Right hindlimb (tissue), 1 donor: ENCODE measurements around the gene MTHFD1L.
A peak's percentile ranks its signal among the peaks of the same experiment; 100 is the strongest.
"Not testable (repeated sequence)": the region's sequence is repeated elsewhere in the genome, so short reads cannot be mapped to it uniquely, and the experiment has no call there.

Experiments used
- DNase-seq: peaks from one replicate; pipeline ENCODE4 v3.0.0-alpha.2; 2018

Gene MTHFD1L

DNA sequence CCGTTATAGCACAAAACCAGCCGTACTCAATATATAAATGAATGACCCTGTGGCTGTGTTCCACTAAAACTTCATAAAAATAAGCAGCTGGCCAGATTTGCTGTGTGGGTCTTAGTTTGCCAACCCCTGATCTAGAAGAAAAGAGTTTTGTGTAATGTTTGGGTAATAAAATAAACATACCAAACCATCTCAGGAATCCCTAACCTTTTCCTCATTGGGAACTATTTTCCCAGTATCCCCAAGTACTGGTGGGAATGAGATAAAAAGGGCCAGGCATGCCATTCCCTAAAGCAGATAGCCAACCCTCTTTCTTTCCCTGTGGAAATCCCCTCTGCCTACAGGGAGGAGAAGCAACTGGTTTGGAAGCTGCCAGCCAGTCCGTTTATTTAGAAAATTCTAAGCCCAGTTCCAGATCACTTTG lies 205.1 kb downstream of the MTHFD1L start:
- DNase-seq, result no peak

- DNase-seq, result peak; percentile 67
Observed at GRCh38 chr6:151071295-151071694, 205.8 kb downstream of the MTHFD1L start.

GRCh38 chr6:151073146-151073545 lies 207.6 kb downstream of the MTHFD1L start:
- no peak for DNase-seq

DNA sequence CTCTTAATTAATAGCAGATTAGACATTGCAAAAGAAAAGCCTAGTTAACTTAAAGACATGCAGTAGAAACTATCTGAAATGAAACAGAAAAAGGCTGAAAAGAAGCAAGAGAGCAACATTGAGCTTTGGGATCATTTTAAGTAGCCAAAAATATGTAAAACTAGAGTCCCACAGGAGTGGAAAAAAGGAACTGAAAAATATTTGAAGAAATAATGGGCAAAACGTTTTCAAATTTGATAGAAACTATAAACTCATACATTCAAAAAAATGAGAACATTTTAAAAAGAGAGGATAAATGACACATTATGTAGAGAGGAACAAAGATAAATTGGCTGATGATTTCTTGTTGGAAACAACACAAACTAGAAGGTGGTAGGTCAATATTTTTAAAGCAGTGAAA lies 208.2 kb downstream of the MTHFD1L start:
- no peak for DNase-seq

DNA sequence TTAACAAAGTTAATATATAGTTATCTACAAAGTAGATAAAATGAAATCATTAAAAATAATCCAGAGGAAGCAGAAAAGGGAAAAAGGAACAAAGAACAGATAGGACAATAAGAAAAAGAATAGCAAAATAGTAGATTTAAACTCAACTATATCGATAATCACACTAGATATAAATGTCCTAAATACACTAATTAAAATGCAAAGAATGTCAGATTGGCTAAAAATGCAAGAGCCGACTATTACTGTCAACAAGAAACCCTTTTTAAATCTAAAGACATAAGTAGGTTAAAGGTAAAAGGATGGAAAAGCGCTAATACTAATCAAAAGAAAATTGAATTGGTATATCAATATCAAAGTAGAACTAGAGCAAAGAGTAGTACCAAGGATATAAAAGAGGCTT lies 209.5 kb downstream of the MTHFD1L start:
- DNase-seq, result no peak

- DNase-seq, result no peak
Observed at GRCh38 chr6:151075527-151075926, 210.0 kb downstream of the MTHFD1L start.

DNA sequence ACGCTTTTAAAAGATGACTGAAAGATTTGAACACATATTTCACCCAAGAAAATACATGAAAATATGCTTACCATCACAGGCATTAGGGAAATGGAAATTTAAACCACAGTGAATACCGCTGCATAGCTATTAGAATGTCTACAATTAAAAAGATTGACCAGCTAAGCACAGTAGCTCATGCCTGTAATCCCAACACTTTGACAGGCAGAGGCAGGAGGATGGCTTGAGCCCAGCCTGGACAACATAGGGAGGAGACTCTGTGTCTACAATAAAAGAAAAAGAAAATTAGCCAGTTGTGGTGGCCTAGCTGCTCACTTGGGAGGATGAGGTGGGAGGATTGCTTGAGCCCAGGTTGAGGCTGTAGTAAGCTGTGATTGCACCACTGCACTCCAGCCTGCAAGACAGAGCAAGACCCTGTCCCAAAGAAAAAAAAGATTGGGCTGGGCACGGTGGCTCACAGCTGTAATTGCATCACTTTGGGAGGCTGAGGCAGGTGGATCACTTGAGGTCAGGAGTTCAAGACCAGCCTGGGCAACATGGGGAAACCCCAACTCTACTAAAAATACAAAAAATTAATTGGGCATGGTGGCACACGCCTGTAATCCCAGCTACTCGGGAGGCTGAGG lies 210.5 kb downstream of the MTHFD1L start:
- DNase-seq, result no peak

DNA sequence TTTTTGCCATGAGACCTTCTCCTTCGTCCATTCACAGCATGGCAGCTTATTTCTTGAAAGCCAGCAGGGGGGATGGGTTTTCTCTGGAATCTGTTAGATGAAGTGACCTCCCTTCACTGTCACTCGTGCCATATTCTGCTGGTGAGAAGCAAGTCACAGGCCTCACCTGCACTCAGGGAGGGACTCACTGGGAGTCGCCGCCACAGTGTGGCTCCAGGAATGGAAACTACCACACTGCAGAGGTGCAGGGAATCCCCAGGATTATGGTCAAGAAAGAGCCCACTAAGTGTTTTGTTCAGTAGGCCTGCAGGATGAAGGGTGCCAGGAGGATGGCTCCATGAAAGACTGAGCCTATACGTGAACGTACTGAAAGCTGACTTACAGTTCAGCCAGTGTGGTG lies 213.2 kb downstream of the MTHFD1L start:
- no peak for DNase-seq

DNA sequence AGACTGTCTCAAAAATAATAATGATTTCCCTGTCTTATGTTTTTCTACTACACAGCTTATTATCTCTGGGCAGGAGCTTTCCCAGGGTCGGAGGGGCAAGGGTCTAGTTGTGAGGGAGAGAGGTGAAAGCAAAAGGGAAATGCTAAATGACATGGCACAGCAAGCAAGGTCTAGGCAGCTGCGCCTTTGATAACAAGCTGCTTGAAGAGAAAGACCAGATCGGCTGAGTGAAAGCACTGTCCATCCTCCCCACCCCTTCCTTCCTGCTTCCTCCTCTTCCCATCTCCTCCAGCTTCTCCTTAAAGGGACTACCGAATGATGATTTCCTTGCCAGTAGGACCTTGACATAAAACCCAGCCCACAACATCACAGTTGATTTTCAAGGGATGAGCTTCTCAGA lies 216.2 kb downstream of the MTHFD1L start:
- DNase-seq, result no peak

DNA sequence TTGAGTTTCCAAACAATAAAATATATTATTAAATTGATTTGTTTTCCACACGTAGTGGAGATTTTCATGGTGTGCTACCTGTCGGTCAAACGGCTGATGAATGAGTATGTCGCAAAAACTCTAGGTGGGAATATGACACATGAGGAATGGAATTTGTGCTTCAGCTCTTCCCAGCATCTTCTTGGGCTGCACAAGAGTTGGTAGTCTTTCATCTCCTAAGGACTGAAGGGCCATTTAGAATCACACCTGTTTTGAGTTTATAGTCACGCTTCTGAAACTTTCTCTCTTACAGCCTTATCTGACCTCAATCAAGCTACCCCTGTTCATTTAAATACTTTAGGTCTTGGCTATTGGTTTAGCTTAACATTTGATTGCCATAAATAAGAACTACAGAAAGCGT lies 216.6 kb downstream of the MTHFD1L start:
- no peak for DNase-seq

DNA sequence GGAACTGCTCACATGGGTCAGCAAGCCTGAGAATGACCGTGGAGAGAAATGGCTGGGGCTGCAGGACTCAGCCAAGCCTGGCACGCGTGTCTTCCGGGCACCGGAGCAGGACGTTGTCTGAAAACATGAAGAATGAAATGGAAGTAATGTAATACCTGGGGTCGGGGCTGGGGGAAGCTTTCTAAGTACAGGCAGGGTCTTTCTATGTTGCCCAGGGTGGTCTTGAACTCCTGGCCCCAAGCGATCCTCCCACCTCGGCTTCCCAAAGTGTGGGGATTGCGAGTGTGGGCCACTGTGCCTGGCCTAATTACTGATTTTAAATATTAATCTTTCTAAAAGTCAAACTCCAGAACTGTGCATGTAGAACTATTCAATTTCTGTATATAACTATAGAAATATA lies 218.8 kb downstream of the MTHFD1L start:
- no peak for DNase-seq

DNA sequence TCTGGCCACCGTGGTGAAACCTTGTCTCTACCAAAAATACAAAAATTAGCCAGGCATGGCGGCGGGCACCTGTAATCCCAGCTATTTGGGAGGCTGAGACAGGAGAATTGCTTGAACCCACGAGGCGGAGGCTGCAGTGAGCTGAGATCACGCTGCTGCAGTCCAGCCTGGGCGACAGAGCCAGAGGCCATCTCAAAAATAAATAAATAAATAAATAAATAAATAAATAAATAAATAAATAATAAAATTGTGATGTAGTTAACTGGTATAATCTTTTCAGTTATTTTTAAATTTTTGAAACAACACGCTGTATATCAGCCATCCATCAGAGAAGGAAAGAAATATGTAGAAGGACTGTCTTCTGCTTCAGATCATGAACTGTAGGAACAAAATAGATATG lies 221.6 kb downstream of the MTHFD1L start:
- DNase-seq, result not testable (repeated sequence)

GRCh38 chr6:151087861-151088598 lies 222.5 kb downstream of the MTHFD1L start:
- no peak for DNase-seq

DNA sequence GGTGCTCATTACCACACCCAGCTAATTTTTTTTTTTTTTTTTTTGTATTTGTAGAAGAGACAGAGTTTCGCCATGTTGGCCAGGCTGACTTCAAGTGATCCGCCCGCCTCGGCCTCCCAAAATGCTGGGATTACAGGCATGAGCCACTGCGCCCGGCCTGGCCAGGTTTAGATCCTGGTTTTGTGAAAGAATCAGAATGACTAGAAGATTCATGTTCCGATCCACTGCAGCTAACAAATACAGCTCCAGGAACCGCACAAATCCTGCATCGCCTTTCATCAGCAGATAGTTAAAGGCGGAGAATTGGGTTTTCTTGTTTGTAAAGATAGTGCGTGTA lies 223.1 kb downstream of the MTHFD1L start:
- DNase-seq, result no peak

DNA sequence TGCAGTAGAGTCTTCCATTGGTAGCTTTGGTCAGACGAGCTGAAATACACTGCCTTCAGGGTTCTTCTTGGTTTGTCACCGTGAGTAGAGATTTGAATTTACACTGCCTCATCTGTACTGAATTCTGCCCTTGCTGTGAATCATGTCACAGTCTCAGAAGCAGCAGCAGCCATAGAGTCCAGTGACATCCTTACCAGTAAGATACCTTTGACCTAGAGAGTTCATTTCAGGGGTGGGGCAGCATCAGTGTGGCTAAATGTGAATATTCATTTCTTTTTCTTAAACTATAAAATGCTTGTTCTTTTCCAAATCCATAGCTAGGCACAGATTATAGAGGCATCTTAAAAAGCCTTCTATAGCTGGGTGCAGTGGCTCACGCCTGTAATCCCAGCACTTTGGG lies 223.5 kb downstream of the MTHFD1L start:
- no peak for DNase-seq

DNA sequence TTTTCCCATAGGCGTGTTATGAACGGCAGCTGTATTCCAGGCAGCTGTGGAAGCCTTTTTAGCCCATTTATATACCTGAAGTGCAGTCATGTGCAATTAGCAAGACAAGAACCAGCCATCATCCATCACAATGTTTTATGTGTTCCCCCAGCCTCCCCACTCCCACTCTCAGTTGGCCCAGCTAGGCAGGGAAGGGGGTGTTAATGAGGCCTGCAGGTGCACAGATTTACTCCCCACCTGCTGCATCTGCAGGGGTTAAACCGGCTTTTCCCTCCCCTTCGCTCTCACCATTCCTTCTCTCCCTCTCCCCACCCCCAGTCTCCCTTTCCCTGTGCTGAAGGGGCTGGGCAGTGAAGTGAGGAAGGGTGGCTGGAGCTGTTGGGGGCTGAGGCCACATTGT lies 224.5 kb downstream of the MTHFD1L start:
- DNase-seq, result no peak

DNA sequence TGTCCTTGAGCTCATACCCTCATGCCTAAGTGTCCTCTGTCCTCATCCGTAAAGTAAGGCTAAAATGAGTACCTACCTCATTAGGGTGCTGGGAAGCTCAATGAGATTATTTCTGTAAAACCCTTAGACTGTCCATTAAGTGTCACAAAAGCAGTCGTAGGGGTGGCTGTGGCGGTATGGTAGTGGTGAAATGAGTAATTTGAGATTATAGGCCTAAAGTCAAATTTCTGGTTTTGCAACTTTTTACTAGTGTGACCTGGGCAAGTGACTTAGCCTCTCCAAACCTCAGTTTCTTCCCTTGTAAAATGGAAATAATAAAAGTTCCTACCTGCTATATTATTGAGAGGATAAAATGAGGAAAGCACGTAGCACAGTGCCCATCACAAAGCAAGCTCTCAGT lies 226.1 kb downstream of the MTHFD1L start:
- no peak for DNase-seq

DNA sequence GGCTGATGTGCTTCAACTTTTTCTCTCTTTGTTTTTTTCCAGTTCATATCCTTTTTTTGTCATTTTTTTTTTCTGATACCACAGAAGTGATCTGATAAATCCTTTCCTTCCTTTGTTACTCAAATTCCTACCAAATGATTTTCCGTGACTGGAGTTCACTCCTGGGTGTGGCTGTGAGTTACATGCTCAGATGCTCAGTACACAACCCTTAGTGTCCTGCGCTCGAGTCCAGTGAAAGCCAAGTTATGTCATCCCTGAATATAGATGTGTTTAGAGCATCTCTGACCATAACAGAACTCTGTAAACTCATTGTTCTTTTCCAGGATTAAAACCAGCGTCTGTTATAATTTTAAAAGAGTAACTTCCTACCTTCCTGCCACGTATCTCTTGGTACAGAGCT lies 227.1 kb downstream of the MTHFD1L start:
- DNase-seq, result no peak

DNA sequence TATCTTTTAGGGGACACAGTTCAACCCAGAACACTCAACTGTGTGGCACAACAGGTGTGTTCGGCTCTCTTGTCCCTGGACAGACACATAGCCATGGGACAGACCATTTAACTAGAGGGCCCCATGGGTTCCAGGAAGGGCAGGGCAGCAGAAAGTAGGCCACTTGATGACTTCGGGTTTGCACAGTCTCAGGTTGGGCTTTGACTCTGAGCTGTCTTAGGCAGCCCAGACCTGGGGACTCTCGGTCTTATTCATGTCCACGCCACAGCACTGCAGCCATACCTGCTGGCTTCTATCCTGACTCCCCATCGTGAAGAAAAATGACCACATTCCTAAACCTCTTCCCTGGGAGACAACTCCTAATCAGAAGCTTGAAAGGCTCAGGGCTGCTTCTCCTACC lies 228.2 kb downstream of the MTHFD1L start:
- no peak for DNase-seq

- no peak for DNase-seq
Observed at GRCh38 chr6:151095538-151096254, 230.2 kb downstream of the MTHFD1L start.

DNA sequence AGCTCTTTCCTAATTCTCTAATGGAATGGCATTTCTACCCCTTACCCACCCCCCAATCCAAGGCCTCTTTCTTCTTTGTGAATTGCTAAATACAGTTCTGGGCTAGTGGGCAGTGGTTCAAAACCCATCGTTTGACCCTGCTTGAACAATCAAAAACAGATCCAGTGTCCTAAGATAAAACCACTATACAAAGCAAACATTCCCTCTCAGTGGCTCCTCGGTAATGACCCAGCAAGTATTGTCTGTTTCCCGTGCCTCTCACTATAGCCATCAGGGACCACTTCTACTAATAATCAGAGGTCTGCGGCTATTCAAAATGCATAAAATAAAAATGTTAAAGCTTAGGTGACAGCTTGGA lies 230.7 kb downstream of the MTHFD1L start:
- DNase-seq, result no peak

GRCh38 chr6:151096691-151097606 lies 231.4 kb downstream of the MTHFD1L start:
- DNase-seq, result no peak

- DNase-seq, result no peak
Observed at GRCh38 chr6:151098166-151098565, 232.7 kb downstream of the MTHFD1L start.
